ENCODE results near the gene PRKD2. TPM values are rescaled to one million over a fixed set of nuclear protein-coding genes. Genes with fewer than 3 reads are reported as not detected.

PRKD2 gene
- total and polyA plus RNA-seq, 2 experiments from 2014 or later, result 11.9 to 14.2 TPM

DNA sequence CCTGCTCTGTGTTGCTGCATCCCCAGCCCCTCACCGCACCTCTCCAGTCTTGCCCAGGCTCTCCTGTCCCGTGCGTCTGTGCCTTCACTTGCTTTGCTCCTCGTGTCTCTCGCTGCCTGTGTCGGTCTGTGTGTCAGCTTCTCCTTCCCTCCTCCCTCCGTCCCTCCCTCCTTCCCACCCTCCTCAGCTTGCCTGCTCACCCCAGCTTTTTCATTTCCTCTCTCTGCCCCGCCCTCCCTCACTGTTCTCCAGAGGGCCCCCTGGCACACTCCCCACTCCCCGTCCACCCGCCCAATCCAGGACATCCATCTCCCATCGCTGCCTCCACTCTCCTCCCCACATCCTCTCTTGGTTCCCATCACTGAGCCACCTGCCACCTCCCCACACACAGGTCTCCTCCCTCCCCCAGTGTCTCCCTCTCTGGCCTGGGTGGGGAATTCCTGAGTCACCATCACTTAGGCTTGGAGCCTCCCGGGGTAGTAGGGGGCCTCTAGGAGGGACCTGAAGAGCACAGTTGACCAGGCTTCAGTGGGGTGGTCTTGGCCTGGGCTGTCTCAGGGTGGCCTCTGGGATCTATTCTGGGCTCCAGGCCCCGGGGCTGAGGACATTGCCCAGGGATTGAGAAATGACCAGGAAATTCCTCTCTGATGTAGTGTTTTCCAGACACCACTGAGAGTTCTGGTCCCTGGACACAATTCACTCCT, 91.8 kb downstream of the PRKD2 start, which contains the start of gene PTGIR:
Gene PTGIR (minus strand): TSS at position 132 of the 704 bp plus-strand sequence. CDS start 864 bp downstream, outside the sequence.
- Histone ChIP-seq H3K36me3 (ENCODE audit: low read depth) (no peaks in the 10 kb centered on the region), H3K4me2 (ENCODE audit: unreplicated experiment) (peak within 1 kb of the TSS; percentile 83), H3F3A (ENCODE audit: insufficient read depth) (peaks cover 8% of the 10 kb centered on the region), H3K27ac (peak within 1 kb of the TSS; percentile 94), H3K9me2 (ENCODE audit: insufficient read depth) (no peaks in the 10 kb centered on the region), H2AFZ (peak within 1 kb of the TSS; percentile 78), H3K4me1 (ENCODE audit: insufficient read depth) (peaks cover 21% of the 10 kb centered on the region), H3K9me3 (ENCODE audit: low read depth) (no peaks in the 10 kb centered on the region), H4K20me1 (ENCODE audit: insufficient read depth) (no peaks in the 10 kb centered on the region), H3K4me3 (peak within 1 kb of the TSS; percentile 67), H3K27me3 (replicated peaks; ENCODE audit: insufficient read depth) (no peaks in the 10 kb centered on the region), H3K79me2 (ENCODE audit: insufficient read depth) (peaks cover 26% of the 10 kb centered on the region), H3K9ac (peak within 1 kb of the TSS; percentile 75)
- TF ChIP-seq EZH2 (IDR thresholded peaks at IDR 0.05; ENCODE audit: insufficient read depth, poor library complexity, severe bottlenecking) (no peak), EZH2phosphoT487 (IDR thresholded peaks at IDR 0.05; ENCODE audit: insufficient read depth, low read depth) (no peak)
- peak; percentile 92 for DNase-seq
- in situ Hi-C loops (cut with MboI), result no loop called here
- 0 to 2% methylated on average over 2 to 13 of the region's 13 CpGs for WGBS, 2 experiments (ENCODE audit: low coverage in 1 of 2, low lambda C conversion rate in 2 of 2, missing lambda C conversion rate in 2 of 2)

MicroRNAs encoded within 50 kb of the gene (microRNA counts, 767-probe panel; counts per million panel counts)
- microRNA hsa-miR-320e, result 447 counts per million, percentile 86 among the panel's probes with 10 or more counts

Small RNA genes lying within 50 kb of the gene (microRNA-seq; reads per million reads assigned to microRNA genes)
- 4.6 reads per million for gene MIR320E (ENCODE audit: borderline number of aligned reads)

Small RNA genes lying within 50 kb of the gene (small RNA-seq; reads per million reads assigned to genes)
- gene MIR320E (ENCODE audit: low read depth, low replicate concordance) (not detected), gene RF00019 (ENCODE audit: low read depth, low replicate concordance) (not detected), gene RN7SL364P (ENCODE audit: low read depth, low replicate concordance) (not detected)

Other genes with a start within 250 kb of the PRKD2 start
- 0.76 and 0.89 TPM in 2 replicates for gene PNMA8A, start 245.6 kb downstream of the PRKD2 start, total RNA-seq (2014; rRNA removed; shearing (Covaris generic))
- 0.26 and 0.56 TPM in 2 replicates for gene PNMA8A, start 245.6 kb downstream of the PRKD2 start, polyA plus RNA-seq (2016; fragmentation: Nextera tagmentation; extraction: Ambion mirVana)
- 0.25 and 0.65 TPM in 2 replicates for gene PNMA8B, start 221.2 kb downstream of the PRKD2 start, total RNA-seq (2014; rRNA removed; shearing (Covaris generic))
- gene PNMA8B, start 221.2 kb downstream of the PRKD2 start, polyA plus RNA-seq (2016; fragmentation: Nextera tagmentation; extraction: Ambion mirVana), result 0.13 and 0.20 TPM in 2 replicates
- 229 and 271 TPM in 2 replicates for gene CALM3, start 115.8 kb downstream of the PRKD2 start, total RNA-seq (2014; rRNA removed; shearing (Covaris generic))
- 217 and 225 TPM in 2 replicates for gene CALM3, start 115.8 kb downstream of the PRKD2 start, polyA plus RNA-seq (2016; fragmentation: Nextera tagmentation; extraction: Ambion mirVana)
- gene PTGIR, start 92.0 kb downstream of the PRKD2 start, total RNA-seq (2014; rRNA removed; shearing (Covaris generic)), result 18.0 and 21.1 TPM in 2 replicates
- gene PTGIR, start 92.0 kb downstream of the PRKD2 start, polyA plus RNA-seq (2016; fragmentation: Nextera tagmentation; extraction: Ambion mirVana), result 21.1 and 21.5 TPM in 2 replicates
- not detected in 2 replicates for gene GNG8, start 80.9 kb downstream of the PRKD2 start, total RNA-seq (2014; rRNA removed; shearing (Covaris generic))
- not detected in 2 replicates for gene GNG8, start 80.9 kb downstream of the PRKD2 start, polyA plus RNA-seq (2016; fragmentation: Nextera tagmentation; extraction: Ambion mirVana)
- gene DACT3, start 55.9 kb downstream of the PRKD2 start, total RNA-seq (2014; rRNA removed; shearing (Covaris generic)), result 7.1 and 7.3 TPM in 2 replicates
- 0.63 and 0.66 TPM in 2 replicates for gene DACT3, start 55.9 kb downstream of the PRKD2 start, polyA plus RNA-seq (2016; fragmentation: Nextera tagmentation; extraction: Ambion mirVana)
- 32.1 and 41.5 TPM in 2 replicates for gene FKRP, start 28.9 kb upstream of the PRKD2 start, total RNA-seq (2014; rRNA removed; shearing (Covaris generic))
- gene FKRP, start 28.9 kb upstream of the PRKD2 start, polyA plus RNA-seq (2016; fragmentation: Nextera tagmentation; extraction: Ambion mirVana), result 12.4 and 15.0 TPM in 2 replicates
- gene STRN4, start 29.3 kb upstream of the PRKD2 start, total RNA-seq (2014; rRNA removed; shearing (Covaris generic)), result 75.7 and 114 TPM in 2 replicates
- gene STRN4, start 29.3 kb upstream of the PRKD2 start, polyA plus RNA-seq (2016; fragmentation: Nextera tagmentation; extraction: Ambion mirVana), result 44.4 and 45.9 TPM in 2 replicates
- 426 and 456 TPM in 2 replicates for gene SLC1A5, start 71.5 kb upstream of the PRKD2 start, total RNA-seq (2014; rRNA removed; shearing (Covaris generic))
- gene SLC1A5, start 71.5 kb upstream of the PRKD2 start, polyA plus RNA-seq (2016; fragmentation: Nextera tagmentation; extraction: Ambion mirVana), result 367 and 393 TPM in 2 replicates
- gene AP2S1, start 133.7 kb upstream of the PRKD2 start, total RNA-seq (2014; rRNA removed; shearing (Covaris generic)), result 224 and 231 TPM in 2 replicates
- gene AP2S1, start 133.7 kb upstream of the PRKD2 start, polyA plus RNA-seq (2016; fragmentation: Nextera tagmentation; extraction: Ambion mirVana), result 584 and 619 TPM in 2 replicates
- 35.2 and 39.5 TPM in 2 replicates for gene ARHGAP35, start 143.9 kb upstream of the PRKD2 start, total RNA-seq (2014; rRNA removed; shearing (Covaris generic))
- gene ARHGAP35, start 143.9 kb upstream of the PRKD2 start, polyA plus RNA-seq (2016; fragmentation: Nextera tagmentation; extraction: Ambion mirVana), result 13.5 and 13.9 TPM in 2 replicates

All from GM23248 (cell line).